ENCODE measurements around the gene PTBP1.

The PTBP1 gene

GRCh38 chr19:791567-792305, 5.5 kb upstream of the PTBP1 start:
- TF ChIP-seq REST (IDR thresholded peaks at IDR 0.05; ENCODE audit: low read depth): no peak
- no peak for TF ChIP-seq ZBTB7A (IDR thresholded peaks at IDR 0.05; ENCODE audit: low read depth)
- no peak for TF ChIP-seq CEBPB (IDR thresholded peaks at IDR 0.05)
- TF ChIP-seq USF1 (IDR thresholded peaks at IDR 0.05): no peak
- no peak for TF ChIP-seq RAD21 (IDR thresholded peaks at IDR 0.05; ENCODE audit: low read depth)
- no peak for TF ChIP-seq YY1 (IDR thresholded peaks at IDR 0.05; ENCODE audit: low read depth)
- TF ChIP-seq EP300 (IDR thresholded peaks at IDR 0.05; ENCODE audit: borderline replicate concordance): no peak
- no peak for TF ChIP-seq EGR1 (IDR thresholded peaks at IDR 0.05)
- no peak for TF ChIP-seq TAF1 (IDR thresholded peaks at IDR 0.05; ENCODE audit: low read depth)
- TF ChIP-seq NFIC (IDR thresholded peaks at IDR 0.05): no peak
- TF ChIP-seq TCF12 (IDR thresholded peaks at IDR 0.05; ENCODE audit: low read depth): no peak
- TF ChIP-seq MAX (IDR thresholded peaks at IDR 0.05): no peak
- TF ChIP-seq CREB1 (IDR thresholded peaks at IDR 0.05; ENCODE audit: low read depth): no peak
- no peak for TF ChIP-seq TEAD4 (IDR thresholded peaks at IDR 0.05)
- TF ChIP-seq FOXM1 (IDR thresholded peaks at IDR 0.05; ENCODE audit: borderline replicate concordance, low read depth): no peak

- TF ChIP-seq USF1 (IDR thresholded peaks at IDR 0.05) (no peak), ZBTB7A (IDR thresholded peaks at IDR 0.05; ENCODE audit: low read depth) (no peak), YY1 (IDR thresholded peaks at IDR 0.05; ENCODE audit: low read depth) (no peak), EGR1 (IDR thresholded peaks at IDR 0.05) (no peak), REST (IDR thresholded peaks at IDR 0.05; ENCODE audit: low read depth) (no peak), CEBPB (IDR thresholded peaks at IDR 0.05) (no peak), FOXM1 (IDR thresholded peaks at IDR 0.05; ENCODE audit: borderline replicate concordance, low read depth) (no peak), TEAD4 (IDR thresholded peaks at IDR 0.05) (no peak), TCF12 (IDR thresholded peaks at IDR 0.05; ENCODE audit: low read depth) (no peak), RAD21 (IDR thresholded peaks at IDR 0.05; ENCODE audit: low read depth) (no peak), NFIC (IDR thresholded peaks at IDR 0.05) (no peak), EP300 (IDR thresholded peaks at IDR 0.05; ENCODE audit: borderline replicate concordance) (no peak), TAF1 (IDR thresholded peaks at IDR 0.05; ENCODE audit: low read depth) (no peak), MAX (IDR thresholded peaks at IDR 0.05) (no peak), CREB1 (IDR thresholded peaks at IDR 0.05; ENCODE audit: low read depth) (no peak)
Observed at GRCh38 chr19:792306-792885, 4.9 kb upstream of the PTBP1 start.

GRCh38 chr19:793806-794205, 3.4 kb upstream of the PTBP1 start:
- TF ChIP-seq CREB1 (IDR thresholded peaks at IDR 0.05; ENCODE audit: low read depth): no peak
- no peak for TF ChIP-seq YY1 (IDR thresholded peaks at IDR 0.05; ENCODE audit: low read depth)
- no peak for TF ChIP-seq TAF1 (IDR thresholded peaks at IDR 0.05; ENCODE audit: low read depth)
- TF ChIP-seq REST (IDR thresholded peaks at IDR 0.05; ENCODE audit: low read depth): no peak
- no peak for TF ChIP-seq FOXM1 (IDR thresholded peaks at IDR 0.05; ENCODE audit: borderline replicate concordance, low read depth)
- no peak for TF ChIP-seq EP300 (IDR thresholded peaks at IDR 0.05; ENCODE audit: borderline replicate concordance)
- TF ChIP-seq NFIC (IDR thresholded peaks at IDR 0.05): no peak
- TF ChIP-seq MAX (IDR thresholded peaks at IDR 0.05): no peak
- no peak for TF ChIP-seq RAD21 (IDR thresholded peaks at IDR 0.05; ENCODE audit: low read depth)
- TF ChIP-seq ZBTB7A (IDR thresholded peaks at IDR 0.05; ENCODE audit: low read depth): no peak
- TF ChIP-seq USF1 (IDR thresholded peaks at IDR 0.05): no peak
- no peak for TF ChIP-seq TEAD4 (IDR thresholded peaks at IDR 0.05)
- TF ChIP-seq TCF12 (IDR thresholded peaks at IDR 0.05; ENCODE audit: low read depth): no peak
